Thoracic aorta (tissue), 2 donors: ENCODE results near the gene MAPK11. TPM values are rescaled to one million over a fixed set of nuclear protein-coding genes. Genes with fewer than 3 reads are reported as not detected.

Experiments
- ATAC-seq: fragments of 150-250 bp; one replicate; pipeline ENCODE4 v1.8.0; 2017; ENCODE audit warnings: low read depth; ENCODE audit not compliant: insufficient number of reproducible peaks, low FRiP score
- DNase-seq: peaks from one replicate; pipeline ENCODE4 v3.0.0-alpha.2; 2020; ENCODE audit warnings: low spot score
- H3K27ac ChIP-seq, 2 donors: fragments of 200-600 bp; sonication (generic); 1 replicate in 1 of 2; 2 replicates in 1 of 2; pipeline ENCODE4 v1.5.1; 2016; ENCODE audit warnings: mild to moderate bottlenecking in 2 of 2, moderate library complexity in 2 of 2
- H3K27me3 ChIP-seq: fragments of 200-600 bp; sonication (generic); replicated peaks from 2 replicates; pipeline ENCODE4 v1.6.0; 2016; ENCODE audit warnings: mild to moderate bottlenecking; ENCODE audit not compliant: insufficient read depth
- H3K36me3 ChIP-seq: fragments of 200-600 bp; sonication (generic); one replicate; pipeline ENCODE4 v1.5.1; 2016
- H3K4me1 ChIP-seq, 2 donors: fragments of 200-600 bp; sonication (generic); 1 replicate in 1 of 2; 2 replicates in 1 of 2; pipeline versions ENCODE4 v1.5.1 to v1.6.0; 2016; ENCODE audit warnings: low read depth in 2 of 2, mild to moderate bottlenecking in 1 of 2; ENCODE audit not compliant: control insufficient read depth in 1 of 2
- H3K4me3 ChIP-seq: fragments of 200-600 bp; sonication (generic); 2 replicates; pipeline ENCODE4 v1.5.1; 2016; ENCODE audit warnings: mild to moderate bottlenecking
- H3K9me3 ChIP-seq: fragments of 200-600 bp; sonication (generic); 2 replicates; pipeline ENCODE4 v1.5.1; 2016
- CTCF ChIP-seq: fragments of 200-600 bp; sonication (generic); IDR thresholded peaks from one replicate; pipeline ENCODE4 v1.5.1; 2019; ENCODE audit warnings: antibody characterized with exemption
- total RNA-seq, 2 donors: library from RNA; depleted of rRNA; stranded (reverse); fragments of >200 nt; gene quantifications; one replicate each; pipeline versions ENCODE4 v1.1.0 to v1.2.3, GENCODE V29; 2016

MAPK11 gene
- total RNA-seq, 2 donors from 2014 or later, result 5.8 to 8.8 TPM

DNA sequence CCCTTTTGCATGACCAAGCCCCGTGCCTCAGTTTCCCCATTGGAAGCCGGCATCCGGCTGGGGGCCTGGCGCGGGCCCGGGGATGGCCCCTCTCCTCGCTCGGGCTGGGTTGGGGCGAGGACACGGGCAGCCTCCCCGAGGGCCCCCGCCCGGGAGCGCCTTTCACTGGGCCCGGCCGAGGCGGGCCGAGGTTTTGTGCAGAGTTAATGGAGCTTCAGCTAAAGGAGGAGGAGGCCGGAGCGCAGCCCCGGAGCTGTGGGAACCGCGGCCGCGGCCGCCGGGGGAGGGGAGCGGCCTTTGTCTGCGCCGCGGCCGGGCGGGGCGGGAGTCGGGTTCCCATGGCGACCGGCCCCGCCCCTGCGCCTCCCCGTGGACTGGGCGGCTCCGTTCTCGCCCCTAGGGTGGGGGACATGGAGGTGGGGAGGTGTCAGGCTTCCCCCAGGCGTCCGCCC, 1.4 kb upstream of the MAPK11 start:
- Histone ChIP-seq H3K4me1 (peaks cover 32 to 47% of the 10 kb centered on the region in 2 donors), H3K27me3 (no peaks in the 10 kb centered on the region), H3K36me3 (peaks cover 10% of the 10 kb centered on the region), H3K27ac (no peak overlapping the region), H3K4me3 (peak overlapping the region; percentile 74), H3K9me3 (no peaks in the 10 kb centered on the region)
- ATAC-seq (no peak), DNase-seq (no peak)
- TF ChIP-seq CTCF, result no peak

GRCh38 chr22:50270666-50271394, 650 bp upstream of the MAPK11 start:
- TF ChIP-seq CTCF, result no peak
- Histone ChIP-seq H3K27ac (peak overlapping the region in 1 of 2 donors; percentile 20), H3K4me1 (peaks cover 32 to 47% of the 10 kb centered on the region in 2 donors), H3K27me3 (no peaks in the 10 kb centered on the region), H3K4me3 (peak overlapping the region; percentile 74), H3K36me3 (peaks cover 8% of the 10 kb centered on the region), H3K9me3 (no peaks in the 10 kb centered on the region)
- ATAC-seq (no peak), DNase-seq (no peak)

DNA sequence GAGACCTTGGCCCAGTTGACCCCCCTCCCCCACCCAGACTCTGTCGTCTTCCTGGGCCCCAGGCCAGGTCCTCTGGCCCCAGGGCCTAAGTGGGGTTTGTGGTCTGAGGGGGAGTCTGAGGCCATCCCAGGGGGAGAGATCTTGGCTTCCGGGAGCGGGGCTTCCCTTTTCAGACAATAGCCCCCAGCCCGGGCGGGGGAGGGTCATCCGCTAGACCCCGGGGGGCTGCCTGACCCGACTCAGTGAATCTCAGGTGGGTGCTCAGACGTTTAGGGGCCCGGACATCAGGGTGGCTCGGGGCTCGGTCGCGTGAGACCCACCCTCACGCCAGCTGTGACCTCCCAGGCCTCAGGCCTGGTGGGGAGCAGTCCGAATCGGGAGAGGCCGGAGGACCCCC, 609 bp downstream of the MAPK11 start:
- no peak for TF ChIP-seq CTCF
- no peaks in the 10 kb centered on the region for H3K36me3 ChIP-seq
- ATAC-seq (no peak), DNase-seq (no peak)
- H3K9me3 ChIP-seq, result no peaks in the 10 kb centered on the region
- H3K27ac ChIP-seq, result no peak overlapping the region
- no peaks in the 10 kb centered on the region for H3K27me3 ChIP-seq
- H3K4me3 ChIP-seq, result peak overlapping the region; percentile 74
- H3K4me1 ChIP-seq, result peaks cover 32 to 47% of the 10 kb centered on the region in 2 donors

- TF ChIP-seq CTCF, result no peak
These were observed 1.5 kb downstream of the MAPK11 start for GRCh38 chr22:50268655-50269113.

DNA sequence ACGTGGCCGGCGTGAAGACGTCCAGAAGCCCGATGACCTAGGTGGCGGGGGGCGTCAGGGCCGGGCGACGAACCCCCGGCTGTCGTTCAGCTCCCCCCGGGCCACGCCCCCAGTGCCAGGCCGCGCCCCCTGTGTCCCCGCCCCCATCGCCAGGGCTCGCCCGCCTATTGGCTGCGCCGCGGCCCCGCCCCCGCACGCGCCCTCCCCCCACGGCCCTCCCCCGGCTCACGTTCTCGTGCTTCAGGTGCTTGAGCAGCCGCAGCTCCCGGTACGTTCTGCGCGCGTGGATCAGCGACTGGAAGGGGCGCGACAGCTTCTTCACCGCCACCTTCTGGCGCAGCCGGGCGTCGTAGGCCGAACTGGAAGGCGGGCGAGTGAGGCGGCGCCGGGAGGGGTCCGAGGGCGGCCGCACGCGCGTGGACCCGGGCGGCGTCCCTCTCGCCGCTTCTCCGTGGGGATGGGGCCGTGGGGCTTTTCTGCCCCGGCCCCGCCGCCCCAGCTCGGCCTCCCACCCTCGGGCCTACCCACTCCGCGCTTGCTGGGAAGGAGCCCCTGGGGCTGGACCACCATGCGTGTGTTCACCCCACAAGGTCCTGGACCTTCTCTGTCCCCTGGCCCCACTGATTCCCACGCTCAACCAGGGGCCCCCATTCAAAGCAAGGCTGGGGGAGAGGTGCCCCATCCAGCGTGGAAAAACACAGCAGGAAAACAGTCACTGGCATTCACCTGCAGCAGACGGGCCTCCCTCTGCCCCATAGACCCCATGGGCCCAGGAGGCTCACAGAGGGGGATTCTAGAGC, 2.4 kb downstream of the MAPK11 start:
- DNase-seq, result no peak
- no peak overlapping the region for H3K27ac ChIP-seq
- peaks cover 32 to 47% of the 10 kb centered on the region in 2 donors for H3K4me1 ChIP-seq
- peak overlapping the region; percentile 65 for H3K4me3 ChIP-seq
- H3K27me3 ChIP-seq, result no peaks in the 10 kb centered on the region
- TF ChIP-seq CTCF, result peak; percentile 28
- no peaks in the 10 kb centered on the region for H3K36me3 ChIP-seq
- ATAC-seq, result no peak
- no peaks in the 10 kb centered on the region for H3K9me3 ChIP-seq

More at GRCh38 chr22:50268655-50269113, 1.5 kb downstream of the MAPK11 start:
- no peak overlapping the region for H3K4me3 ChIP-seq
- H3K4me1 ChIP-seq, result peaks cover 32 to 47% of the 10 kb centered on the region in 2 donors
- ATAC-seq (no peak), DNase-seq (no peak)
- no peaks in the 10 kb centered on the region for H3K27me3 ChIP-seq
- no peaks in the 10 kb centered on the region for H3K9me3 ChIP-seq
- H3K27ac ChIP-seq, result no peak overlapping the region
- no peaks in the 10 kb centered on the region for H3K36me3 ChIP-seq
